SW 1271 (cell line): ENCODE data around the gene USP6NL.
A peak's percentile ranks its signal among the peaks of the same experiment; 100 is the strongest.
"Not testable (repeated sequence)": the region's sequence is repeated elsewhere in the genome, so short reads cannot be mapped to it uniquely, and the experiment has no call there.

Experiments
- DNase-seq, 2 experiments: peaks; one replicate each; lab custom pipeline; 2025; lab: John Stamatoyannopoulos, UW

USP6NL gene

DNA sequence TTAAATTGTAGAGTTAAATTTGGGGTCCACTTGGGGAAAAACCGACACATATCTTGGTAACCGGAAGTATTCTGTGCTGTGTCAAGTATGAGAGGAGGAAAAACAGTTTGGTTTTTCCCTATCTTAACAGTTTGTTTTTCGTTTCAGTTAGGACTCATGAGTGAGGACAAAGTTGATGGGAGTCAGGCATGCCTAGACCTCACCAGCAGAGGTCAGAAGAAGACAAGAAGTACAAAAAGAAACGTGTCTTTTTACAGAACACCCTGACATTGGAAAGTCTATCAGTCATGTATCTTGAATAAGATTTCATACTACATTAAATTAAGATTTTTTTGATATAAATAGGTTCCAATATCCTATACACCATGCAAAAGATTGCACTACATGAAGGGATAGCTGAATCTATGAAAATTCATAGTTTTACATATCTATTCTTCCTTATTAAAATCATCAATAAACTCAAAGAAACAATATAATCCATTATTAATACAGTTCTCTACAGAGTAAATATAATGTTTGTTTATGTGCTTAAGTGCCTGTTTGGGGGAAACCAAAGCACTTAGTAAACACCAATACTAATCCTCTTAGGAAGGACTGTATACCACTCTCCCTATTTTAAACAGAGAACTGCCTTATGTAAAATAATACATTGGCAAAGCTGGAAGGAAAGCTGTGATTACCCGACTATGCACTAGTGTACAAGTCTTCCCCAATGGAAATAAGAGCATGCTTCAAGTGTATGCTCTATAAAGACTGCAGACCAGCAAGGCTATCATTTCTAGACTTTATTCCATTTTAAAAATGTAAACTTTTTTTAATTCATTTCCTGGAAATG is 95.6 kb downstream of the USP6NL start:
- DNase-seq: peak in 1 of 2 experiments; percentile 37

DNA sequence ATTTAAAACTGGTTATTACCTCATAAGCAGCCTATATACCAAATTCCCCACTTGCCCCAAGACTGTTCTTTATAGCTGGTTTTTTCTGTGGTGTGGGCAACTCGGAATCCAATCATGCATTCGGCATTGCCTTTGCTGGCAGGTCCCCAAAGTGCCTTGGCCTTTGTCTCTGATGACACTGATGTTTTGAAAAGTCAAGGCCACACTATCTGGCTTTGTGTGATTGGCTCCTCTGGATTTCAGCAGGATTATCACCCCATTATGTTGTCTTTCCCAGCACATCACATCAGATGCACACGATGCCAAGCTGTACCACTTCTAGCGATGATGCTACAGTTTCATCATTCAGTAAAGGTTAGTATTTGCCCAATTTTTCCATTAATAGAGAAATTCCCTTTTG is 97.7 kb downstream of the USP6NL start:
- no peak for DNase-seq

DNA sequence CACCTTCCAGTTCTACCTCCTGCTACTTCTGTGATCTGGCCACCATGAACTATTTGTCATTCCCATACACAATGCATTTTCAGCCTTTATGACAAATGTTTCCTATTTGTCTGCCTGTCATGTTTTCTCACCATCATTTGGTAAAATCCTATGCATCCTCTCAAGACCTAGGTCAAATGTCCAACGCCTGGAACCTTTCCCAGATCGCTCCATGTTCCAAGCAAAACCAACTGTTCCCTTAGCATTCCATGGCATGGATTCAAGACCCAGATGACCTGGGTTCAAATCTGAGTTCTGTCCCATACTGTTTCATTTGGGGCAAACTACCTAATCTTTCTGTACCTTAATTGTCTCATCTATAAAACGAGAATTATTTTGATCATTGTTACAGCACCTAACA is 98.9 kb downstream of the USP6NL start:
- DNase-seq: no peak

DNA sequence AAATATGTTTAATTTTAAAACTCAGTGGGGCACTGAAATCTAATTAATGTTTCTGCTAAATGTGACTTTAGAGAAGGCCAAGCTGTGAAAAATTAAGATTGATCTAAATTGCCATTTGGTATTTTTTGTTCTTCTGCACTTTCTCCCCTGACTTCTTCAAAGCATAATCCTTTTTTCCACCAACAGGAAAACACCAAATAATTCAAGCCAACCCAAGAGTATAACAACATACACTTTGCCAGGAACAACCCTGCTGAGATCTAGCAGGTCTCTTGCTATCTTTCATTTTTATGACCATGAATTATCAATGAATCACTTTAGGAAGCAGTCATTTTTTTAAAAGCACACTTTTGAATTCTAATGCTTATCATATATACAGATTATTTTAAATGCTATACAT is 100.1 kb downstream of the USP6NL start:
- DNase-seq: no peak

DNA sequence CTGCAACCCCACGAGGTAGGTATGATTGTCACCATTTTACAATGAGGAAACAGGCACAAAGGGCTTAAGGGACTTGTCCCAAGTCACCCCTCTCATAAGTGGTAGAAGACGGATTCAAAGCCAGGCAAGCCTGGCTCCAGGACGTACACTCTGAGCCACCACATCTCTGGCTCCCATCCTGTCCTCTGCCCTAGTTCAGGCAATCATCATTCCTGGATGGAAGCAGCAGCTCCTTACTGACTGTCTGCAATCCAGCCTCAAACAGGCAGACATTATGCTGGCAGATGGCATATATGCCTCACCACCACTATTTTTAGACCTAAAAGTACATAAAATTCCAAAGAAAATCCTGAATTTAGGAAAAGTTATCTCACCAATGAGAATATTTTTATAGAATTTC is 100.7 kb downstream of the USP6NL start:
- no peak for DNase-seq

DNA sequence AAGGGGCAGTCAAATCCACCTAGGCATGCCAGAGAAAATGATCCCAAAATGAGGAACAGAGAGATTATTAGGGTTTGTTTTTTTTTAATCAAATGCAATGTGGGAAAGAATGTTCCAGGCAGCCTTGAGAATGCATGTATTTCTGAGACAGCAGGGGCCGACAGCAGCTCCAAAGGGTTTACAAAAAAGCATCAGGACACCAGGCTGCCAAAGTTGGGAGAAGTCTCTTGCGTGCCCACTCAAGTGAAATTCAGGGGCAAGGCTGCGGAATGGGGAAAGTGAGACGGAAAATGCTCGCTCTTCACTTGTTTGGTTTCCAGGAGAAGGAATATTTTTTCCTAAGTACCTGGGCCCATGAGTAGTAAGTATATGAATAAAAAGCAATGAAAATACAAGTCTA is 101.2 kb downstream of the USP6NL start:
- no peak for DNase-seq

DNA sequence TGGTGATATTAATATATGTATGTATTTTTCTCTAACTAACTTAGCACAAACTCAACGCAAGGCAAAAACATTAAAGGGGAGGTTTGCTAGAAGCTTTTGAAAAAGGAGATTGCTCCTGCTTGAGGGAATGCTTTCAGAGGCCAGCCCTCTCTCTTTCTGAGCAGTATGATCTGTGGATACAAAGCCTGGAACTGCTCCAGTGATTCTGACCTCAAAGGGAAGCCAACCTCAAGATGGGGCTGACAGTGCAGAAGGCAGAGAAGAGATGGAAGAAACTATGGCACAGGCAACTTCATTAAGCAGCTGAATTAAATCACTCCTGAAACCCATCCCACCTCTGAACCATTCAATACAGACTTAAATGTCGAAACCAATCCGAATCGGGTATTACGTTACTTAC is 102.4 kb downstream of the USP6NL start:
- DNase-seq: no peak

DNA sequence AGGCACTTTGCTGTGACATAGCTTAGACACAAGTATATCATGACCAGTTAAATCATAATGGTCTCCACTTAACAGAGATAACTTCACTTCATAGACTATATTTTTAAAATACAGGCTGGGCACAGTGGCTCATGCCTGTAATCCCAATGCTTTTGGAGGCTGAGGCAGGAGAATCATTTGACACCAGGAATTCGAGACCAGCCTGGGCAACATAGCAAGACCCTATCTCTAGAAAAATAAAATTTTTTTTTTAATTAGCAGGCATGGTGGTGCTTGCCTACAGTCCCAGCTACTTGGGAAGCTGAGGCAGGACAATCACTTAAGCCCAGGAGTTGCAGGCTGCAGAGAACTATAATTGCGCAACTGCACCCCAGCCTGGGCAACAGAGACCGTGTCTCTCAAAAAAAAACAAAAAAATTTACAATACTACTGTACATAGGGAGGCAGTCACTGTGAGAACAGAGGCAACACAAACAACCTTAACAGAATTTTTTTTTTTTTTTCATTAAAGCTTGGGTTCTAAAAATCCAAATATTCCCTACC is 105.1 kb downstream of the USP6NL start:
- DNase-seq: no peak

DNA sequence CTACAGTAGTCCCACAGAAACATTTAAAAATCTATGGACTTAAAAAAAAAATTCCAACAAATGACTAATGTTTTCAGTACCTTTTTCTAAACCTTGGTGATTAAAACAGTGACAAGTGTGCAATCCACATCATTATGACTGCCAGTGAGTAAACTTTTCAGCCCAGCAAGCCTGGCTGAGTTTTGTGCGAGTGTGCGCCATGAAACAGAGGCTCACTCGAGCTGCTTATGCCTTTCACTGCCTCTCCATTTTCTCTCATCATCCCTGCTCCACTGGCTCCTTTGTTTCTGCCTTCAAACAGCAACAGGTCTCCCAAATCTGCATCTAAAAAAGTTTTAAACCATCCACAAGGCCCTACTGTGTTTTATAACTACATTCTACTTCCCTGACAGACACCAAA is 105.8 kb downstream of the USP6NL start:
- DNase-seq: no peak

DNA sequence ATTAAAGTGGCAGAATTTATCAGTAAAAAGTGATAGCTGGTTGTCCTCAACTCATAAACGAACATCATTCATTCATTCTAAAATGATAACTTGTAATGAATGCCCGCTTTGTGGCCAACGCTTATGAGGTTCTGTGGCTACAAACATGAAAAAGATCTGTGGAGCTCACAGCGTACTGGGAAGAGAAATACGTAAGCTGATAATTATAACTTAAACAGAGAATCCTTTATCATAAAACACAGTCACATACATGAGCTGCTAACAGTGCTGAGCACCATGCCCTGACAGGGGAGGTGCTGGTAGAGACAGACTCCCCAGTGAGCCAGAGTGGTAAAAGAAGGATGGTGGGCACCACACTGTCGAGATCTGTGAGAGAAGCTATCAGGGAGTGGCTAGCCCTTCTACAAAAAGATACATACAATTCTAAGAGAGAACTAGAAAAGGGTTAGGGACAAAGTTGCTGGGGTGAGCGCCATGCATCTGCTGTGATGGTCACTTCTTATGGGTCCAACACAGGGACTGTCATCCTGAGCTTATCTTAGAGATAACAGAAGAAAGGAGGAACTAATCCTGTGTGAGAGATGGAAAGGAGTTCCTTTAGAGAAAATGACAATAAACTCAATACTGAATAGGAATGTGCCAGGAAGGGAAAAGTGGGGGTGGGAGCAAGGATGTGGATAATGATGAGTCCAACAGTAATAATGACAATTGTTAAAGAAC is 106.7 kb downstream of the USP6NL start:
- no peak for DNase-seq

DNA sequence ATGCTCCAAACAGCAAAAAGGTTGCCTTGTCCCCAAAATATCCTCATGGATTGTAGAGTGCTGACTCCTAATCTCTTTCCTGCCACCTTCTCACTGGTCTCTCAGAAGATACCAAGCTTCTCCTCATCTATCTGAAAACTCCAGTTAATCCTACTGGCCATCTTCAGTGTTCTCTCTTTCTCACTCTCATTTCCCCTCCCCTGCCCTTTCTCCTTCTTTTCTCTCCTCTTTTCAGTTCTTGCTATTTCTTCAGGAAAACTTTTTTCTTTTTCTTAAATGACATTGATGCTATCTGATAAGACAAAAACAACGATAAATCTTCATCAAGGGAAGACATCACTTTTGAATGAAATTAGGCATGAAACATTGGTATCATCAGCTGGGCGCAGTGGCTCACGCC is 109.8 kb downstream of the USP6NL start:
- no peak for DNase-seq

DNA sequence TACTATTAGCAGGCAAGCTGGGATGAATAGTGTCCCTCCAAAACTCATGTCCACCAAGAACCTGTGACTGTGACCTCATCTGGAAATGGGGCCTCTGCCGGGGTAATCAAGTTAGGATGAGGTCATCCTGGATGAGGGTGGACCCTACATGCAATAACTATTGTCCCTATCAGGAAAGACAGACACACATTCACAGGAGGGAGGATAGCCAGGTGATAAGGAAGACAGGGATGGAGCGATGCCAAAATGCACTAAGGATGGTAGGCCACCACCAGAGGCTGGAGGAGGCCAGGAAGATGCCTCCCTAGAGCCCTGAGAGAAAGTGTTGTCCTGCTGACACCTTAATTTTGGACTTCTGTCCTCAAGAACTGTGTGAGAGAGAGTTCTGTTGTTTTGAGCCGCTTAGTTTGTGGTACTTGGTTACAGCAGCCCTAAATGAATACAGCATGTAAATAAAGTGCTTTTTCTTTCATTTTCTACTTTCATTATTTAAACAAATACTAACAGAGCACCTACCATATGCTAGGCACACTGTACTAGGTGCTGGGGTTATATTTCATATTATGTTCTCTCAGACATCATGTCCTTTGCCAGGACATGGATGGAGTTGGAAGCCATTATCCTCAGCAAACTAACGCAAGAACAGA is 111.9 kb downstream of the USP6NL start:
- DNase-seq: no peak

DNA sequence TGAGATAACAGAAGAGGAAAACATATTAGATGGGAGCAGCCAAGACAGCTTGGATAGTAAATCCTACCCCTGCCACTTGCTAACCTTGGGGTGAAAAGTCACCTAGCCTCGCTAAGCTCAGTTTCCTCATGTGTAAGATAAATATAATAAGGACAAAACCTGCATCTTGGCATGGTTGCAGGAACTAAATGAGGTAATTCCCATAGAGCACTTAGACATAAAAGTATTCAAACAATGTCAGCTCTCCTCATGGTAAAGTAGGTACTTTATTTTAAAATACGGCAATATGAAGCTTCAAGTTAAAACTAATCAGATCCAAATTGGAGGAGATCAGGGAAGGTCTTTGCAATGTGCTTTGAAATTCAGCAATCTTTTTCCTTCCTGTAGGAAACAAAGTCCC is 113.1 kb downstream of the USP6NL start:
- no peak for DNase-seq

DNA sequence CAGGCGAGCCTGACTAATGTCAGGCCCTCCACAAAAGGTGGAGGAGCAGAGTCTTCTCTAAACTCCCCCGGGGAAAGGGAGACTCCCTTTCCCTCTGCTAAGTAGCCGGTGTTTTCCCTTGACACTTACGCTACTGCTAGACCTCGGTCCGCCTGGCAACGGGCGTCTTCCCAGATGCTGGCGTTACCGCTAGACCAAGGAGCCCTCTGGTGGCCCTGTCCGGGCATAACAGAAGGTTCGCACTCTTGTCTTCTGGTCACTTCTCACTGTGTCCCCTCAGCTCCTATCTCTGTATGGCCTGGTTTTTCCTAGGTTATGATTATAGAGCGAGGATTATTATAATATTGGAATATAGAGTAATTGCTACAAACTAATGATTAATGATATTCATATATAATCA is 116.5 kb downstream of the USP6NL start:
- not testable (repeated sequence) for DNase-seq

DNA sequence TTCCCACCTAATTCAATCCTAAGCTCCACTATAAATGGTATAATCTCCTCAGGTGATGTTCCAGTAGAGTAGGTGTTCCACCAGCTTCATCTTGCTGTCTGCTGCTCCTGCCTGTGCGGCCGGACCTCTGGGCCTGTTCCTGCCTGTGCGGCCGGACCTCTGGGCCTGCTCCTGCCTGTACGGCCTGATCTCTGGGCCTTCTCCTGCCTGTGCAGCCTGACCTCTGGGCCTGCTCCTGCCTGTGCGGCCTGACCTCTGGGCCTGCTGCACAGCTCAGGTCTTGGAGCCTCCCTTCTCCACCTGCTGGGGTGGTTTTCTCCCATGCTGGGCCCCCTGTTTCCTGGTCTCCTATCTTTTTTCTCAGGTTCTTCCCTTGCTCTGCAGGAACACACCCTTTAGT is 117.8 kb downstream of the USP6NL start:
- DNase-seq: no peak

DNA sequence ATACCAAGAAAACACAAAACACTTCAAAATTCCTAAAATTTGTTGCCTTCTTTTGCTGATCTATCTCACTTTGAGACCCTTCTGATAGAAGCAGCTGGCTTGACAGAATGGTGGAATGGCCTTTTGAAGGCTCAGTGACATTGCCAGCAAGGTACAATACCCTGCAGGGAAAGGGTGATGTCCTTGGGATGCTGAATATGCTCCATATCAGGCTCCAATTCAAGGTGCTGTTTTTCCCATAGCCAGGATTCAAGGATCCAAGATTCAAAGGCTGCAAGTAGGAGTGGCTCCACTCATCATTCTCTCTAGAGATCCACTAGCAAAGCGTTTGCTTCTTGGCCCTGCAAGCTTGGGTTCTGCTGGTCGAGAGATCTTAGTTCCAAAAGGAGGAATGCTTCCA is 120.4 kb downstream of the USP6NL start:
- DNase-seq: no peak

DNA sequence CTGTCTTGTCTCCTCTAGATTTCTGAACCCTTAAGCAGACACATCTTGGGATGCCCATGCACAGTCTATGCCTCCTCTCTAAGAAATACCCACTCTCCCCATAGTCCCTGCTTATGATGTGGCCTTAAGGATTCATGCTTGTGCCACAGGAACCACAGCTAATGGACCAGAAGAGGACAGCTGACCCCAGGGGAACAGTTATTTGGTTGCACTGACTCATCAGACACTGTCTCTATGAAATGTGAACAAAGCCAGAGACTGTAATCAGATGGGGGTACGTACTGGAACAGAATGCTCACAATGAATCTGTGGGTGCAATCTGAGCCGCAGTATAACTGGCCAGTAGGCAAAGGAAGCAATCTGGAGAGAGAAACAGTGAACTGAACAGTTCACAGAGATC is 121.9 kb downstream of the USP6NL start:
- no peak for DNase-seq

DNA sequence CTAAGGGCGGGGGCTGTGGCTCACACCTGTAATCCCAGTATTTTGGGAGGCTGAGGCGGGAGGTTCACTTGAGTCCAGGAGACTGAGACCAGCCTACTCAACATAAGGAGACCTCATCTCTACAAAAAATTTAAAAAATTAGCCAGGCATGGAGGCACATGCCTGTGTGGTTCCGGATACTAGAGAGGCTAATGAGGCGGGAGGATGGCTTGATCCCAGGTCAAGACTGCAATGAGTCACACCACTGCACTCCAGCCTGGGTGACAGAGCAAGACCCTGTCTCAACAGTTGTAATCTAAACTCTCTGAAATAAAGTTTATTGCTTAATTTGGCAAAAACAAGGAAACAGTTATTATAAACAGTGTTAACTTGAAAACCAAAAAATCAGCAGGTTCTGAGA is 123.3 kb downstream of the USP6NL start:
- no peak for DNase-seq

DNA sequence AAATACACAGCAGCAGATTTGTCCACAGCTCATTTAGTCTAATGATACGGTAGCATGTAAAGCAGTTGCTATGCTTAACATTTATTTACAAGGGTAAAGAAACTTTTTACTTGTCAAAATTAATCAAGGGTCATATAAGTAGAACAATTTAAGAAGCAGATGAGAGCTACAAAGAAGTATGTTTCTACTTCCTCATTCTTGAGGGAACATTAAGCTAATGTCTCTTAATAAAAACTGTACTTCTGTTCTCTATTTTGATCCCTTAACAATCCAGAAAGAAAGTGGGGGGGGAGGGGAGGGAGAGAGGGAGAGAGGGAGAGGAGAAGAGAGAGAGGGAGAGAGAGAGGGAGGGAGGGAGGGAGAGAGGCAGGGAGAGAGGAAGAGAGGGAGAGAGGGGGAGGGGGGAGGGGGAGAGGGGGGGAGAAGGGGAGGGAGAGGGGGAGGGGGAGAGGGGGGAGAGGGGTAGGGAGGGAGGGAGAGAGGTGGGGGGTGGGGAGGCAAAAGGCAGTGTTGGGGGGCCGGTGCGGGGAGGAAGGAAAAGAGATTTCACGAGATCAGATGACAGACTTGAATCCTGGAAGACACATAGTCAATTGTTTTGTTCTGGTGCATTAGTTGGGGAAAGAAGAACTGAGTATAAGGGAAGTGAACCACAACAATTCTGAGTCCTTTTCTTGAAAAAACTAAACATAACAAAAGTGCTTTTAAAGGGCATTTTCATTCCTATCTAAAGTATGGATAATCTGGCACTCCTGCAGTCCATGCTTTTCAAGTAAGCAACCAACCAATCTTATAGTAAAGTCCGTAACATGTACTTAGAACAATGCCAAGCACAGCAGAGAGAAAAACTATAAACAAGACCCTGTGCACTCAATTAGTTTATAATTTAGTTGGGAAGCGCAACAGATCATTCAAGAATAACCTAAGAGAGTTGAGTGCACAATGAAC is 128.0 kb downstream of the USP6NL start:
- no peak for DNase-seq

DNA sequence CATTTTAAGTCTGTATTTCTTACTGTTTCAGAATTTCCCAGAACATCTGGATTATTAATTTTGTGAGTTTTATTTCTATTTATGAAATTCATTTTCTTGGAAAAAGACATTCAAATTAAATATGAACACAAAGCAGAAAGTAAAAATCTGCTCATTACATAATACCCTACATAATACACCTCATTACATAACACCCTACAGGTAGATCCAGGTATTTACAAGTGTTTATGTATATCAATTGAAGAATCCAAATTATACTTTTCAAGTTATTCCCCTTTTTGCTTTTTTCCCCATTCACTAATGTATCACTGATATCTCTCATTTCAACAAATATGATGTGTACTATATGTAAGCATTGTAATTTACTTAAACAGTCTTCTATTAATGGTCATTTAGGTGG is 129.1 kb downstream of the USP6NL start:
- no peak for DNase-seq

DNA sequence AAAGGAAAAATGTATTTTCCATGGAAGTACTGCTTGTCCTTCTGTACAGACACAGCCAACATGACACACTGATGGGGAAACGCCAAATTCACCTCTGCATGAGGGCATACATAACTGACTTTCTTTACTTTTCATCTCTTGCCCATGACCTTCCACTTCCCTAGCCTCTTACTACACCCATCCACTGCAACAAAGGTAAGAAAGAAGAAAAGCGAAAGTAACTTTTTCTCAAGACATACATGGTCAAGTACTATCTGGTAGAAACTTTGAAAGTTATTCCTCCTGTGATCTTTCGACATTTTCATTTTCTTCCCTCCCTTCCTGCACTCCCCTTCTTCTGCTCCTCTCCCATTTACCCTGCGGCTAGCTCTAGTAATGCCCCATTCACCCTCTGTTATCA is 130.8 kb downstream of the USP6NL start:
- no peak for DNase-seq

DNA sequence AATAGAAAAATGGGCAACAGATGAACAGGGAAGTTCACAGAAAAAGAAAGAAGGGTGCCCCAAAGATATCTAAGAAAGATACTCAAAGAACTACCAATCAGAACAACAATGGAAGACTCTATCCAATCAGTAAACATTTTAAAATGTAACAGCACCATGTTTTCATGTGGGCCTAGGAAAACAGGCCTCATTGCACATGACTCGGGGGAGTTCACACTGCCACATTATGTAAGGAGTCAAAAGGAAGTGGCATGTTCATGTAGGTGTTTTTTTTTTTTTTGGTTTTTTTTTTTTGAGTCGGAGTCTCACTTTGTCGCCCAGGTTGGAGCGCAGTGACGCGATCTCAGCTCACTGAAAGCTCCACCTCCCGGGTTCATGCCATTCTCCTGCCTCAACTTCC is 132.2 kb downstream of the USP6NL start:
- DNase-seq: no peak
